Osteocyte (in vitro differentiated cells): ENCODE measurements around the gene MADCAM1. TPM values are rescaled to one million over a fixed set of nuclear protein-coding genes. Genes with fewer than 3 reads are reported as not detected.
"Not testable (repeated sequence)": the region's sequence is repeated elsewhere in the genome, so short reads cannot be mapped to it uniquely, and the experiment has no call there.

Source experiments
- DNase-seq: peaks from one replicate; pipeline ENCODE4 v3.0.0; 2021; ENCODE audit warnings: mixed read lengths; ENCODE audit not compliant: unreplicated experiment; ENCODE audit errors: extremely low spot score
- H3K27ac Mint-ChIP-seq: one replicate; pipeline ENCODE4 v1.8.0; 2021; ENCODE audit warnings: mild to moderate bottlenecking, mixed read lengths; ENCODE audit not compliant: unreplicated experiment
- H3K27me3 Mint-ChIP-seq: one replicate; pipeline ENCODE4 v1.8.0; 2021; ENCODE audit warnings: mixed read lengths; ENCODE audit not compliant: unreplicated experiment
- H3K36me3 Mint-ChIP-seq: one replicate; pipeline ENCODE4 v1.8.0; 2021; ENCODE audit warnings: mixed read lengths; ENCODE audit not compliant: unreplicated experiment
- H3K4me1 Mint-ChIP-seq: one replicate; pipeline ENCODE4 v1.8.0; 2021; ENCODE audit warnings: mixed read lengths; ENCODE audit not compliant: unreplicated experiment
- H3K4me3 Mint-ChIP-seq: one replicate; pipeline ENCODE4 v1.8.0; 2021; ENCODE audit warnings: mild to moderate bottlenecking, moderate library complexity, mixed read lengths; ENCODE audit not compliant: unreplicated experiment
- H3K9me3 Mint-ChIP-seq: one replicate; pipeline ENCODE4 v1.8.0; 2021; ENCODE audit warnings: mixed read lengths; ENCODE audit not compliant: unreplicated experiment
- CTCF ChIP-seq: fragments of 200-600 bp; sonication (generic); IDR thresholded peaks from 2 replicates; pipeline ENCODE4 v1.5.0; 2021; ENCODE audit warnings: antibody characterized with exemption, mild to moderate bottlenecking, moderate library complexity
- long read RNA-seq: library from polyadenylated mRNA; unstranded; transcript quantifications from one replicate; pipeline ENCODE4 v2.0.0, GENCODE V29; 2021
- total RNA-seq: library from RNA; stranded (reverse); gene quantifications from 2 replicates; pipeline ENCODE4 v1.2.1, GENCODE V29; 2021

The MADCAM1 gene
- total RNA-seq = 1.1 and 1.3 TPM in 2 replicates
- long read RNA-seq = 0 reads

- Mint-ChIP-seq H3K9me3 (no peaks in the 10 kb centered on the region), H3K36me3 (no peaks in the 10 kb centered on the region), H3K4me3 (no peak within 1 kb of the TSS), H3K27ac (no peak within 1 kb of the TSS), H3K4me1 (no peaks in the 10 kb centered on the region), H3K27me3 (peaks cover 16% of the 10 kb centered on the region)
- no peak for DNase-seq
- no peak for TF ChIP-seq CTCF
Measured at GRCh38 chr19:496112-496665, at the start of gene MADCAM1. MADCAM1 (plus strand) TSS chr19:496486; CDS start chr19:496500, 14 bp downstream.

GRCh38 chr19:447064-447426 lies 49.2 kb upstream of the MADCAM1 start:
- Mint-ChIP-seq H3K4me3 (no peak overlapping the region), H3K36me3 (peaks cover 6% of the 10 kb centered on the region), H3K27ac (no peak overlapping the region), H3K27me3 (no peaks in the 10 kb centered on the region), H3K9me3 (no peaks in the 10 kb centered on the region), H3K4me1 (peaks cover 3% of the 10 kb centered on the region)
- TF ChIP-seq CTCF = no peak
- DNase-seq = no peak

GRCh38 chr19:447816-448560 lies 48.3 kb upstream of the MADCAM1 start:
- no peak for TF ChIP-seq CTCF
- Mint-ChIP-seq H3K27me3 (no peaks in the 10 kb centered on the region), H3K27ac (no peak overlapping the region), H3K4me1 (peaks cover 3% of the 10 kb centered on the region), H3K9me3 (no peaks in the 10 kb centered on the region), H3K36me3 (peaks cover 8% of the 10 kb centered on the region), H3K4me3 (no peak overlapping the region)
- DNase-seq = no peak

GRCh38 chr19:449916-450315 lies 46.4 kb upstream of the MADCAM1 start:
- Mint-ChIP-seq H3K4me3 (no peak overlapping the region), H3K27me3 (no peaks in the 10 kb centered on the region), H3K27ac (no peak overlapping the region), H3K36me3 (peaks cover 14% of the 10 kb centered on the region), H3K9me3 (no peaks in the 10 kb centered on the region), H3K4me1 (peaks cover 3% of the 10 kb centered on the region)
- no peak for TF ChIP-seq CTCF
- DNase-seq = no peak

- H3K27me3 Mint-ChIP-seq, DNase-seq, H3K27ac Mint-ChIP-seq, H3K9me3 Mint-ChIP-seq, H3K4me1 Mint-ChIP-seq, H3K4me3 Mint-ChIP-seq: not testable (repeated sequence)
- peaks cover 16% of the 10 kb centered on the region for H3K36me3 Mint-ChIP-seq
Measured at GRCh38 chr19:450912-451481, 45.3 kb upstream of the MADCAM1 start.
